H1 (cell line): ENCODE data around the gene CLIC3. TPM values are rescaled to one million over a fixed set of nuclear protein-coding genes. Genes with fewer than 3 reads are reported as not detected.

Experiments used
- ATF3 ChIP-seq: IDR thresholded peaks from 2 replicates; pipeline ENCODE4 v1.6.1; 2011; ENCODE audit warnings: low read depth, mild to moderate bottlenecking, low read length; ENCODE audit not compliant: insufficient read depth
- BCL11A ChIP-seq, 2 experiments: IDR thresholded peaks; one replicate each; pipeline ENCODE4 v1.6.1; 2011; ENCODE audit warnings: low read depth in 2 of 2, low read length in 2 of 2, mild to moderate bottlenecking in 2 of 2
- CHD1 ChIP-seq: IDR thresholded peaks from 2 replicates; pipeline ENCODE4 v1.6.1; 2012; ENCODE audit warnings: low read depth, low read length, improper control_type of control experiment
- CHD2 ChIP-seq: IDR thresholded peaks from 2 replicates; pipeline ENCODE4 v1.6.1; 2012; ENCODE audit warnings: low read length, improper control_type of control experiment
- CHD7 ChIP-seq: fragments of 300-600 bp; sonication (generic); IDR thresholded peaks from 2 replicates; pipeline ENCODE4 v1.7.1; 2012; ENCODE audit warnings: low read length, moderate library complexity, mild to moderate bottlenecking, inconsistent platforms; ENCODE audit not compliant: insufficient replicate concordance
- EP300 ChIP-seq, 2 experiments: IDR thresholded peaks; 1 replicate in 1 of 2; 2 replicates in 1 of 2; pipeline ENCODE4 v1.6.1; 2011 to 2012; ENCODE audit warnings: low read depth in 2 of 2, low read length in 2 of 2, mild to moderate bottlenecking in 2 of 2, borderline replicate concordance in 1 of 2, inconsistent platforms in 1 of 2, moderate library complexity in 1 of 2
- GTF2F1 ChIP-seq: IDR thresholded peaks from 2 replicates; pipeline ENCODE4 v1.6.1; 2012; ENCODE audit warnings: low read depth, low read length, improper control_type of control experiment, borderline replicate concordance
- JUND ChIP-seq: IDR thresholded peaks from 2 replicates; pipeline ENCODE4 v1.6.1; 2011; ENCODE audit warnings: mild to moderate bottlenecking, improper control_type of control experiment, low read length
- SAP30 ChIP-seq: fragments of 300-600 bp; sonication (generic); IDR thresholded peaks from 2 replicates; pipeline ENCODE4 v1.7.1; 2012; ENCODE audit warnings: low read length, moderate library complexity, mild to moderate bottlenecking, inconsistent platforms; ENCODE audit not compliant: insufficient read depth, insufficient replicate concordance
- polyA plus RNA-seq, 7 experiments: library from polyadenylated mRNA; depleted of rRNA in 3 of 7; stranded (reverse) in 5 of 7; unstranded in 2 of 7; fragments of >200 nt in 5 of 7; fragments of 200-250 nt in 2 of 7; gene quantifications; 1 replicate in 5 of 7; 2 replicates in 1 of 7; 4 replicates in 1 of 7; pipeline versions ENCODE4 v1.2.1 to v1.2.3, GENCODE V29; 2011 to 2013; ENCODE audit warnings: missing spikeins in 2 of 7, mixed read lengths in 2 of 7
- total RNA-seq: library from RNA; stranded (reverse); fragmentation: NEBNext Ultra II Directional; extraction: Animal tissue kit (Norgen Biotek cat#: 25700); gene quantifications from 2 replicates; pipeline ENCODE4 v1.2.1, GENCODE V29; 2021

Gene CLIC3
- total and polyA plus RNA-seq, 2 of the 8 experiments (the other 6 are each of a cell fraction or from before 2014, with no cell fraction given) = 0.12 TPM; not detected in 1

- no peak for TF ChIP-seq CHD2
- no peak for TF ChIP-seq JUND
- TF ChIP-seq ATF3 = no peak
- TF ChIP-seq SAP30 = no peak
- TF ChIP-seq CHD1 = no peak
- no peak for TF ChIP-seq CHD7
- TF ChIP-seq GTF2F1 = no peak
- no peak for TF ChIP-seq EP300 (IDR thresholded peaks at IDR 0.05; ENCODE audit: borderline replicate concordance in 1 of 2, low read depth in 2 of 2, low read length in 2 of 2)
- no peak for TF ChIP-seq BCL11A (IDR thresholded peaks at IDR 0.05; ENCODE audit: low read depth in 2 of 2, low read length in 2 of 2)
These were observed 4.2 kb downstream of the CLIC3 start, which contains the start of gene PAXX (continued) for GRCh38 chr9:136991993-136992818.
